VCaP (cell line): ENCODE results near the gene RFX8.

ENCODE experiments used
- H3K27ac ChIP-seq: fragments of 450-650 bp; 2 replicates; pipeline ENCODE4 v1.5.1; 2017
- CTCF ChIP-seq: fragments of 450-650 bp; conservative IDR thresholded peaks from 2 replicates; pipeline ENCODE4 v1.5.1; 2017; ENCODE audit warnings: mild to moderate bottlenecking, moderate library complexity

RFX8 gene

GRCh38 chr2:101399021-101399799 is 75.7 kb downstream of the RFX8 start:
- no peak overlapping the region for H3K27ac ChIP-seq
- TF ChIP-seq CTCF: no peak

GRCh38 chr2:101398116-101398821 is 76.6 kb downstream of the RFX8 start:
- no peak for TF ChIP-seq CTCF

GRCh38 chr2:101396316-101396717 is 78.6 kb downstream of the RFX8 start:
- H3K27ac ChIP-seq: no peak overlapping the region
- no peak for TF ChIP-seq CTCF

More at GRCh38 chr2:101398116-101398821, 76.6 kb downstream of the RFX8 start:
- H3K27ac ChIP-seq: no peak overlapping the region

GRCh38 chr2:101395545-101396315 is 79.2 kb downstream of the RFX8 start:
- H3K27ac ChIP-seq: no peak overlapping the region
- TF ChIP-seq CTCF: no peak

- H3K27ac ChIP-seq: no peak overlapping the region
- no peak for TF ChIP-seq CTCF
These were observed 86.7 kb downstream of the RFX8 start for GRCh38 chr2:101388232-101388631.

- peak within 1 kb of the TSS; percentile 53; the same call in 1 of the 2 replicates for H3K27ac ChIP-seq
- TF ChIP-seq CTCF: peak; percentile 76
These were observed 87.6 kb downstream of the RFX8 start, which contains the start of gene CREG2 for GRCh38 chr2:101387151-101387834. Gene CREG2 (minus strand): TSS chr2:101387503. CDS start chr2:101387457, 46 bp downstream.
